ENCODE measurements around the gene PHKG2.

Gene PHKG2

GRCh38 chr16:30721167-30721566, 27.1 kb upstream of the PHKG2 start:
- no peak for DNase-seq
- no peak overlapping the region for H3K9ac ChIP-seq (ENCODE audit: low read length)
- H3K27me3 ChIP-seq (replicated peaks; ENCODE audit: insufficient read depth, low read length) = no peaks in the 10 kb centered on the region
- peaks cover 73% of the 10 kb centered on the region for H3K79me2 ChIP-seq (ENCODE audit: low read length)
- no peak overlapping the region for H3K4me3 ChIP-seq (ENCODE audit: low read length)
- no peaks in the 10 kb centered on the region for H3K9me3 ChIP-seq (replicated peaks; ENCODE audit: insufficient read depth, low read length)
- TF ChIP-seq CTCF (IDR thresholded peaks at IDR 0.05; ENCODE audit: low read length) (no peak), EZH2 (optimal IDR thresholded peaks at IDR 0.05; ENCODE audit: low read depth, low read length) (no peak)
- H3K4me1 ChIP-seq (ENCODE audit: low read length) = no peaks in the 10 kb centered on the region
- no peak overlapping the region for H3K27ac ChIP-seq (ENCODE audit: low read length)
- no peak overlapping the region for H2AFZ ChIP-seq (ENCODE audit: low read length)
- peaks cover 22% of the 10 kb centered on the region for H3K36me3 ChIP-seq (replicated peaks; ENCODE audit: insufficient read depth, low read length)
- H3F3A ChIP-seq (ENCODE audit: insufficient read depth, low read length) = 0 out of 2 replicates have a peak, but pooled peaks cover 3% of the 10 kb centered on the region
- H4K20me1 ChIP-seq (ENCODE audit: insufficient read depth, low read length) = 0 out of 2 replicates have a peak, but pooled peaks cover 3% of the 10 kb centered on the region
- H3K9me2 ChIP-seq (replicated peaks; ENCODE audit: insufficient read depth, low read length) = no peaks in the 10 kb centered on the region
- H3K4me2 ChIP-seq (ENCODE audit: low read depth, low read length) = no peak overlapping the region

DNA sequence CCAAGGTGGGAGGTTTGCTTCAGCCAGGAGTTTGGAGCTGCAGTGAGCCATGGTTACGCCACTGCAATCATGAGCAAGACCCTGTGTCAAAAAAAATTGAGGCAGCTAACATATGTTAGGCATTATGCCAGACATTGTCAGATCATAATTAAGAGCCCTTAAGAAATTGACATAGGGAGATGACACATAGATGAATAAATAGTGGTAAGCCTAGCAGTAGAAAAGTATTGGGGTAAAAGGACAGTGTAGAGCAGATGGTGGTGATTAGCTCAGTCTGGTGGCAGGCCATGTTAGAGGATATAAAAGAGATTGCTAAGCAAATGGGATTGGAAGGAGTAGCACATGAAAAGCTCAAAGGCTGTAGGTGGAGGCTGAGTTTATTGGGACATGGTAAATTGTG, 26.6 kb upstream of the PHKG2 start:
- no peak overlapping the region for H3K9ac ChIP-seq (ENCODE audit: low read length)
- peaks cover 71% of the 10 kb centered on the region for H3K79me2 ChIP-seq (ENCODE audit: low read length)
- no peak overlapping the region for H3K4me2 ChIP-seq (ENCODE audit: low read depth, low read length)
- 0 out of 2 replicates have a peak, but pooled peaks cover 3% of the 10 kb centered on the region for H4K20me1 ChIP-seq (ENCODE audit: insufficient read depth, low read length)
- H2AFZ ChIP-seq (ENCODE audit: low read length) = no peak overlapping the region
- no peaks in the 10 kb centered on the region for H3K9me3 ChIP-seq (replicated peaks; ENCODE audit: insufficient read depth, low read length)
- no peak overlapping the region for H3K27ac ChIP-seq (ENCODE audit: low read length)
- DNase-seq = no peak
- no peaks in the 10 kb centered on the region for H3K9me2 ChIP-seq (replicated peaks; ENCODE audit: insufficient read depth, low read length)
- 0 out of 2 replicates have a peak, but pooled peaks cover 3% of the 10 kb centered on the region for H3F3A ChIP-seq (ENCODE audit: insufficient read depth, low read length)
- TF ChIP-seq CTCF (IDR thresholded peaks at IDR 0.05; ENCODE audit: low read length) (no peak), EZH2phosphoT487 (IDR thresholded peaks at IDR 0.05; ENCODE audit: low read length) (no peak), EZH2 (optimal IDR thresholded peaks at IDR 0.05; ENCODE audit: low read depth, low read length) (no peak)
- H3K4me3 ChIP-seq (ENCODE audit: low read length) = no peak overlapping the region
- H3K27me3 ChIP-seq (replicated peaks; ENCODE audit: insufficient read depth, low read length) = no peaks in the 10 kb centered on the region
- H3K36me3 ChIP-seq (replicated peaks; ENCODE audit: insufficient read depth, low read length) = peaks cover 22% of the 10 kb centered on the region
- no peaks in the 10 kb centered on the region for H3K4me1 ChIP-seq (ENCODE audit: low read length)

- Histone ChIP-seq H3K9me3 (replicated peaks; ENCODE audit: insufficient read depth, low read length) (no peaks in the 10 kb centered on the region), H3K9ac (ENCODE audit: low read length) (no peak overlapping the region), H3K27ac (ENCODE audit: low read length) (no peak overlapping the region), H3K36me3 (replicated peaks; ENCODE audit: insufficient read depth, low read length) (peaks cover 19% of the 10 kb centered on the region), H3K4me3 (ENCODE audit: low read length) (no peak overlapping the region), H3K27me3 (replicated peaks; ENCODE audit: insufficient read depth, low read length) (no peaks in the 10 kb centered on the region), H3K9me2 (replicated peaks; ENCODE audit: insufficient read depth, low read length) (no peaks in the 10 kb centered on the region), H2AFZ (ENCODE audit: low read length) (no peak overlapping the region), H3K4me2 (ENCODE audit: low read depth, low read length) (no peak overlapping the region), H3F3A (ENCODE audit: insufficient read depth, low read length) (0 out of 2 replicates have a peak, but pooled peaks cover 3% of the 10 kb centered on the region), H3K4me1 (ENCODE audit: low read length) (no peaks in the 10 kb centered on the region), H3K79me2 (ENCODE audit: low read length) (peaks cover 69% of the 10 kb centered on the region), H4K20me1 (ENCODE audit: insufficient read depth, low read length) (no peaks in the 10 kb centered on the region)
- TF ChIP-seq CTCF (IDR thresholded peaks at IDR 0.05; ENCODE audit: low read length) (0 out of 2 replicates have a peak, but pooled peaks have one; percentile 11), EZH2phosphoT487 (IDR thresholded peaks at IDR 0.05; ENCODE audit: low read length) (no peak)
- DNase-seq = no peak
Measured at GRCh38 chr16:30722443-30722842, 25.8 kb upstream of the PHKG2 start.
